ENCODE measurements around the gene BTRC.
"Not testable (repeated sequence)": the region's sequence is repeated elsewhere in the genome, so short reads cannot be mapped to it uniquely, and the experiment has no call there.

BTRC gene

DNA sequence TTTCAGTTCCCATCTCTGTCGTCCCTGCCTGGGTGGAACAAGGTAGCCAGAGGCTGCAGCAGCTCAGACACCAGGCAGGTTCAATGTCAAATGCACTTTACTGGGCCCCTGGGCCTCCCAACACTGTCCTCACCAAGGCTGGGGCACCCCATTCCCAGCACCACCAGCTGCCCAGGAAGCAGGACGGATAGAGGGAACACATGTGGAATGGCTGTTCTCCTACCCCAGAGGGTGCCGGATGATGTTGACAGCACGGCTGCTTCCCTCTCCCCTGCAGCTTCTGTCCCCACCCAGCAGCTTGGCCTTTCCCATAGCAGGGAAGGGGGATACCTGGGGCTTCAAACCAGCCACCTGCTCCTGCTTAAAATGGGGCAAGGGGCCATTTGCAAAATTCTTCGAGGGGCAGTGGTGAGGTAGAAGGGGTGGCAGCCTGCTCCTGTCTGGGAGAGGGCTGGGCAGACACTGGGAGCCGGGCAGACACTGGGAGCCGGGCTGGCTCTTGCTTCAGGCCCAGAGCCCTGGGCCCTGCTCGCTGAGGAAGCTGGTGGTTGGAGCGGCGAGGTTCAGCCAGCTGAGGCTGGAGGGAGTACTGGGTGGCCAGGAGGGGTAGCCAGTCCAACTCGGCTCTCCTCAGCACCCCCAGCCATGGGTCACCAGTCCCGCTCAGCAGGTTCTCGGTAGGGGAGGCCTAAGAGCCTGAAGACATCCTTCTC lies 225.0 kb downstream of the BTRC start:
- no peak for DNase-seq
- Mint-ChIP-seq H3K27ac (no peak overlapping the region), H3K4me1 (ENCODE audit: low read depth) (no peaks in the 10 kb centered on the region), H3K9me3 (no peaks in the 10 kb centered on the region), H3K36me3 (ENCODE audit: low read depth) (peaks cover 56% of the 10 kb centered on the region), H3K4me3 (no peak overlapping the region), H3K27me3 (no peaks in the 10 kb centered on the region)

DNA sequence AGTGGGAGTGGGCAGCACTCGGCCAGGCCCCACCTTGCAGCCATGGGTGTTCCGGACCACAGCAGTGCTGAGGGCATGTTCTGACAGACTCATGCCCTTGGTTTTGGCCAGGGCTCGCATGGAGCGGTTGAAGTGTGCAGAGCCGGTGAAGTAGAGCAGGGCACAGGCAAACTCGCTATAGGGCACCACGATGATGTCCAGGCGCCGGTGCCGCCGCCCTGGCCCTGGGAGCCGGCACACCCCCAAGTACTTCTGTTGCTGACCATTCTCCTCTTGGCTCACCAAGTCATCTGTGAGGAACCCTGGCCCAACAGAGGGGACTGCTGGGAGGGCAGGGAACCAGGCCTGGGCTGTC lies 225.5 kb downstream of the BTRC start:
- H3K36me3 Mint-ChIP-seq (ENCODE audit: low read depth) = peaks cover 59% of the 10 kb centered on the region
- no peak overlapping the region for H3K4me3 Mint-ChIP-seq
- H3K9me3 Mint-ChIP-seq = no peaks in the 10 kb centered on the region
- no peak overlapping the region for H3K27ac Mint-ChIP-seq
- no peaks in the 10 kb centered on the region for H3K27me3 Mint-ChIP-seq
- H3K4me1 Mint-ChIP-seq (ENCODE audit: low read depth) = peaks cover 2% of the 10 kb centered on the region
- no peak for DNase-seq

DNA sequence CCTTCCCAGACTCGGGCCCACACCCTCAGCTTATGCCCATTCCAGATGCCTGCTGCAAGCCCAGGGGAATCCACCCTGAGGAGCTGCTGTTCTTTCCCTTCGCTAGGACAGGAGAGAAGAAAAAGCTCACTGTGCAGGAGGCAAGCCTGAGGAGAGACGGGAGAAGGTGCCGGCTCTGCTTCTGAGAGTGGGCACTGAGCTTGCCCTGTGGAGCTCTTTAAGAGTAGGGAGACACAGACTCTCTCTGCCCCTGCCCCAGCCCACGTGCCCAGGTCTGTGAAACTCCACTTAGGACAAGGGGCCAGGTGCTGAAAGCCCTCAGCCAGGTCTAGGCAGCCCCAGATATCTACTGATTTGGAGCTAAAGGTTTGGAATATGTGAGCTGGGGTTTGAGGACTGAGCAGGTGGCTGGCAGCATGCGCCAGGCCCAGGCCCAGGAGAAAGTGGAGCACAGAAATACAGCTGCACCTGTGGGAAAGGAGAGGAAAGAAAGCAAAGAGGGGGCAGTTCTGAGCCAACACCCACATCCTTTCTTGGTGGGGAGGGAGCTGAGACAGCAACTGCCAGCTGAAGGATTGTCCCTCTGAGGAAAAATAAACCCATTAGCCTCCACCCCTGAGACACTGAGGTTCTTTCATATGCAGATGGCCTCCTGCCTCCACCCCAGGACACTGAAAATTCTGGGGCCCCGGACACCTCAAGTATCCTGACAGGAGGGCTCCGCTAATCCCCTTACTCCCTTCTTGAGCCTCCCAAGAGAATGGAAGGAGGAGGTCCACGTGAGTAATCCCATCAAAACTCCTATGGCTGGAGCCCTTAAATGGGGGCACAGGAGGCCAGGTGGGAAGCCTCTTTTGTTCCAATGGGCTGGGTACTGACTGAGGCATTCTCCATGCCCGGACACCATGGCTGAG lies 226.8 kb downstream of the BTRC start:
- Mint-ChIP-seq H3K36me3 (ENCODE audit: low read depth) (peaks cover 69% of the 10 kb centered on the region), H3K9me3 (no peaks in the 10 kb centered on the region), H3K27me3 (no peaks in the 10 kb centered on the region), H3K4me1 (ENCODE audit: low read depth) (peaks cover 5% of the 10 kb centered on the region), H3K4me3 (no peak overlapping the region), H3K27ac (no peak overlapping the region)
- DNase-seq = no peak

DNA sequence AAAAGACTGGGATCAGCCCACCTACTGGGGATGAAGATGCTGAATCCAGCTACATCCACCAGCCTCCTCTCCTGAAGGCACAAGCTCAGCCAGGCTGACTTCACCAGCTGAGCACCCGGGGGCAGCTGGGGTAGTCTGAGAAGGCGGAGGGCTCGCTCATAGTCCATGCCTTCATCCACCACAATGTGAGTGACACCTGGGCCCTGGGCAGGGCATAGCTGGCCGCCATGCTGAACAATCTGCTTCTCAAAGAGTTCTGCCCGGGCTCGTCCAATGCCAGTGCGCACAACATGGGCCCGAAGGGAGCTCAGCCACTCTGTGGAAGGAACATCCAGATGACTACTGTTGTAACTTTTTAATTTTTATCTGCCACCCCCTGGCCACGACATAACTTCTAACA lies 231.9 kb downstream of the BTRC start:
- Mint-ChIP-seq H3K4me3 (peak overlapping the region; percentile 26), H3K27me3 (no peaks in the 10 kb centered on the region), H3K4me1 (ENCODE audit: low read depth) (peaks cover 26% of the 10 kb centered on the region), H3K9me3 (no peaks in the 10 kb centered on the region), H3K36me3 (ENCODE audit: low read depth) (peaks cover 57% of the 10 kb centered on the region), H3K27ac (peak overlapping the region; percentile 31)
- no peak for DNase-seq

DNA sequence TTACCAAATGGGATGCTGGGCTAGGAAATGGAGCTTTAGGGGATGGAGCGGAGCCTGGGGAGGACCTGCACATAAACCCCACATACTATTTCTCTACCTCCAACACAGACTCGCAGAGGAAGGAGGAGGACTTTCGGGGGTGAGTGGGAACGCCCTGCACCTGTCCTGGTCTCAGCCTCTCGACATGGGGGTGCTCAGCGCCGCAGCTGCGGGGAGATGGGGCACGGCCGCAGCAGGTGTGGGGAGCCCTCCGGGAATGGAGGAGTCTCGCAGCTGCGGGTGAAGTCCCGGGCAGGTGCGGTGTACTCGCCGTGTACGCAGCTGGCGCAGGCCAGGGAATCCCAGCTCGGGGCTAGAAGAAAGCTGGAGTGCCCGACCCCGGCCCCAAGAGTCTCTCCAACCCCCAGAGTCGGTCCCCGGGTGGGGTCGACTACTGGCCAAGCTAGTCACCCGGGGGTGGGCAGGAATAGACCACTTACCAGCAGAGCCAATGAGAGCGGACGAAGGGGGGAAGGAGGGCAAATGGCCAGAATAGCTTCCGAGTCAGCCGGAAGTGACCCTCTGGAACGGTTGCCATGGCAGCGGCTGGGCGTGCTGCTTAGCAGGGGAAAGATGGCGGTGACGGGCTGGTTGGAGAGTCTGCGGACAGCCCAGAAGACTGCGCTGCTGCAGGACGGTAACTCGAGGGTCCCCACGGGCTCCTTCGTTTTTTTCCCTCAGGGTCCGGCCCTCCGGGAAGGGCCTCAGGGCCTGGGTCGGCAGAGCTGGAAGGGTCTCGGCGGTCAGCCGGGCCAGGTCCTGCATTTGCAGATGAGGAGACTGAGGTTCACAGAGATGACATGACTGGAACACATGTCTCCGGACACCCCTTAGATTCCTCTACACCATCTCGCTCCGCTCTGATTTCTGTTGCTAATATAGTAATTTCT lies 234.0 kb downstream of the BTRC start, which contains the start of the genes DPCD and POLL:
DPCD (plus strand) TSS at position 597 of the 929 bp plus-strand sequence; CDS start at position 613, 16 bp downstream.
POLL (minus strand) TSS at position 533 of the 929 bp plus-strand sequence. CDS start 897 bp downstream, outside the sequence.
- peak; percentile 93 for DNase-seq
- H3K27ac Mint-ChIP-seq = peak within 1 kb of the TSS; percentile 90
- H3K9me3 Mint-ChIP-seq = no peaks in the 10 kb centered on the region
- H3K4me1 Mint-ChIP-seq (ENCODE audit: low read depth) = peaks cover 26% of the 10 kb centered on the region
- peaks cover 43% of the 10 kb centered on the region for H3K36me3 Mint-ChIP-seq (ENCODE audit: low read depth)
- peak within 1 kb of the TSS; percentile 93 for H3K4me3 Mint-ChIP-seq
- no peaks in the 10 kb centered on the region for H3K27me3 Mint-ChIP-seq

DNA sequence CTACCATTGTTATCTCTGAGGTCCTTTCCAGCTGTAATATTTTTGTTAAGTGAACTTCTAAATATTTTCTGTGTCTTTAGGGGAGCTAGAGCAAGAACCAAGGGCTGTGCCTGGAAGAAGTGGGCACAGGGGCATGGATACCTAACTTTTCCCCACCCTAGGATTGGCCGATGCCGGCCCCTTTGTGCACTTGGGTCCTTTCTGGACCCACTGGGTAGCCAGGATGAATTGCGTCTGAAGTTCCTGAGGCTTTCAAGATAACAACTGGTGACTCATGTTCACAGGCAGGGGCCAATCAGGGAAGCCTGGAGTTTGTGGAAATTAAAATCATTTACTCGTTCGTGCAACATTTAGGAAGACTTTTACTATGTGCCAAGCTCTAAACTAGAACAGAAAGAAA lies 234.9 kb downstream of the BTRC start:
- H3K36me3 Mint-ChIP-seq (ENCODE audit: low read depth) = peaks cover 37% of the 10 kb centered on the region
- H3K27me3 Mint-ChIP-seq = no peaks in the 10 kb centered on the region
- H3K9me3 Mint-ChIP-seq = no peaks in the 10 kb centered on the region
- peaks cover 26% of the 10 kb centered on the region for H3K4me1 Mint-ChIP-seq (ENCODE audit: low read depth)
- H3K27ac Mint-ChIP-seq = no peak overlapping the region
- peak overlapping the region; percentile 93 for H3K4me3 Mint-ChIP-seq
- DNase-seq = no peak

DNA sequence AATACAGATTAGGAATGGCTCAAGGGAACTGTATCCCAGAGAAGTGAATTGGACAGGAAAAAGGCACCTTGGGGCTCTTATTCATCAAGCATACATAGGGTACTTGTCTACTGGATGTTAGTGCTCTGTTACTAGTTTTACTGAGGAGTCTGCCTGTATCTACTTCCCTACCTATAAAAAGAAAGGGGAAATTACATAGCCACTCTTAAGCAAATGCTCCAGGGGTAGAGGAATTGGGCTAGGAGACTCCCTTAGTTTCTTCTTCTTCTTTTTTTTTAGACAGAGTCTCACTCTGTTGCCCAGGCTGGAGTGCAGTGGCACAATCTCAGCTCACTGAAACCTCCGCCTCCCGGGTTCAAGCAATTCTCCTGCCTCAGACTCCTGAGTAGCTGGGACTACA lies 239.4 kb downstream of the BTRC start:
- H3K4me3 Mint-ChIP-seq; DNase-seq; H3K9me3 Mint-ChIP-seq; H3K27ac Mint-ChIP-seq; H3K4me1 Mint-ChIP-seq (ENCODE audit: low read depth); H3K36me3 Mint-ChIP-seq (ENCODE audit: low read depth); H3K27me3 Mint-ChIP-seq: not testable (repeated sequence)

DNA sequence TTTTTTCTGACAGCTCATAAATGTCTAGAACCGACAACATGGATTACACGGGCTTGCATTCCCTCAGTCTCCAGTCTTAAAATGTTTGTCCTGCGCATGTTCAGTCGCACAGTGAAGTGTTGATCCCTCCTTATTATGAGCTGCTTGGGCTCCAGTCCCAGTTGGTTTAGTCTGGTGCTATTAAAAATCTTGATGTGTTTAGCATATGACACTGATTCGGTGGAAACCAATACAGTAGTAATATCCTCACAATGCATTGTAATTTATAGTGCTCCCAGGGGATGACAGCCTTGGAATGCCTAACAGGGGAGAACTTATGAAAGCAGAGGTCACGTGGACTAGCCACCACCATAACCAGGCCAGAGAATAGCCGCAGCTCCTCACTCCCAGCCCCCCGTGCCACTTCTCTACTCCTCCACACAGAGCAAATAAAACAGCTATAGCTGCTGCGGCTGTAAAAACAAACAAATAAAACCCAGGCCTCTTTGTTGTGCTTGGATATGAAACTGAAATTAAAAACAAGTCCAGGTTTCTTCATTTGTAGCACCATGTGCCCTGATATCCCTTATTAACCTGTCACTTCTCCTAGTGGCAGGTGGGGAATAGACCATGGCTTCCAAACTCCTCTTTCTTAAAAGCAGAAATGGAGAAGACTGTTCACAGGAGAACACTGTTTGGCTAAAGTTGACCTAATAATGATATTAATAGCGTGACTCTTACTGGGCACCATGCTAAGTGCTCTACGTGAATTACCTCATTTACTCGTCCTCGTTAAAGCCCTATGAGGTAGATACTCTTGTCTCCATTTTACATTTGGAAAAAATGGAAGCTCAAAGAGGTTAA lies 241.8 kb downstream of the BTRC start:
- H3K36me3 Mint-ChIP-seq (ENCODE audit: low read depth) = no peaks in the 10 kb centered on the region
- no peak overlapping the region for H3K27ac Mint-ChIP-seq
- no peaks in the 10 kb centered on the region for H3K27me3 Mint-ChIP-seq
- no peaks in the 10 kb centered on the region for H3K4me1 Mint-ChIP-seq (ENCODE audit: low read depth)
- H3K9me3 Mint-ChIP-seq = no peaks in the 10 kb centered on the region
- no peak for DNase-seq
- no peak overlapping the region for H3K4me3 Mint-ChIP-seq

DNA sequence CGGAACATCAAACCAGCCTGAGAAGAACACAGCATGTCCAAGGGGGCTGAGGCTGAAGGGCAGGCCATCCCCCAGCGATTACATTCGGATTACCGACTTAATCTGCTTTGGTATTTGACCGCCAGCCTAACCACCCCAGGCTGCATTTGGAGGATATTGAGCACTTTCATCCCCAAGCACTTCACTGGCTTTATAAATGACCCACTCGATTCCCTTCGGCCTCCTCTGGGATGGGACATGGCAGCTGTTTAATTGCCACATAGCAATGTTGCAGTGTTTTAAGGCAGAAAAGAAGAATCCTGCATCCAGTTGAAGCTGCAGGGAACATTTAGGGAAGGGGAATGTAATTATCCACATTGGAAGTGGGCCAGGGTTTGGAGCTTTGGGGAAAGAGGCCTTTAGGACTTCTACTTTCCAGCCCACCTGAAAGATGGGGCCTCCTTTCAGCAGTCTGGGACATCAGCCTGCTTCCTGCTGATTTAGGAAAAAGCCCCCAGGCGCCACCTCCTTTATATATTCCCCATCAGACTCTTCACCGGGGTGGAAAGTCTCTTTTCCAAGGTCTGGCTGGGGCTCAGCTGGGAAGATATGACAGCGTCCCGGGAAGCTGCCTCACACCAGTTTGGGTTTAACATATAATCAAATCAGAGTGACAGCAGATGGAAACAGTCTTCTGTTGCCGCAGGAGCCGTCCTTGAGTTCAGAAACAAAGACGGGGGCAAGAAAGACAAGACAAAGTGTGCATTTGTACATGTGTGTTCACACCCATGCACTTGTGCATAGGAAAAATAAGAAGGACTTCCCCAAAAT lies 243.3 kb downstream of the BTRC start:
- Mint-ChIP-seq H3K27me3 (no peaks in the 10 kb centered on the region), H3K4me1 (ENCODE audit: low read depth) (no peaks in the 10 kb centered on the region), H3K27ac (no peak overlapping the region), H3K9me3 (no peaks in the 10 kb centered on the region), H3K4me3 (no peak overlapping the region), H3K36me3 (ENCODE audit: low read depth) (no peaks in the 10 kb centered on the region)
- DNase-seq = no peak

DNA sequence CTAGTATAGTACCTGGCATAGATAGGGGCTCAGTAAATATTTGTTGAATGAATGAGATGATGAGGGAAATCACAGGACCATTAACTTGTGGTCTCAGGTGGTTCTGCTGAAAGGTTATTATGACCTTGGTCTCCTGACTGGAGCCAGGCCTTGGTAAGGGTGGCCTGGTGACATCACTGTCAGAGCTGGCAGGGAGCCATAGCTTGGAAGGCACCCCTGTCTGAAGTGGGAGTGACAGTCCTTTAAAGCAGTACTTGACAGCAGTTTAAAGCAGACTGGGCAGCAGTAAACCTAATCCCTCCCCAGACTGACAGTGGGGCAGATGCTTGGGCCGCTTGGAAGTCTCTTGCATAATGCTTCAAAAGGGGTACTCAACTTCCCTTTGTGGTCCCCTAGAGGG lies 247.6 kb downstream of the BTRC start:
- H3K9me3 Mint-ChIP-seq = no peaks in the 10 kb centered on the region
- peak; percentile 22 for DNase-seq
- no peak overlapping the region for H3K27ac Mint-ChIP-seq
- no peaks in the 10 kb centered on the region for H3K27me3 Mint-ChIP-seq
- no peak overlapping the region for H3K4me3 Mint-ChIP-seq
- H3K36me3 Mint-ChIP-seq (ENCODE audit: low read depth) = peaks cover 13% of the 10 kb centered on the region
- no peaks in the 10 kb centered on the region for H3K4me1 Mint-ChIP-seq (ENCODE audit: low read depth)

DNA sequence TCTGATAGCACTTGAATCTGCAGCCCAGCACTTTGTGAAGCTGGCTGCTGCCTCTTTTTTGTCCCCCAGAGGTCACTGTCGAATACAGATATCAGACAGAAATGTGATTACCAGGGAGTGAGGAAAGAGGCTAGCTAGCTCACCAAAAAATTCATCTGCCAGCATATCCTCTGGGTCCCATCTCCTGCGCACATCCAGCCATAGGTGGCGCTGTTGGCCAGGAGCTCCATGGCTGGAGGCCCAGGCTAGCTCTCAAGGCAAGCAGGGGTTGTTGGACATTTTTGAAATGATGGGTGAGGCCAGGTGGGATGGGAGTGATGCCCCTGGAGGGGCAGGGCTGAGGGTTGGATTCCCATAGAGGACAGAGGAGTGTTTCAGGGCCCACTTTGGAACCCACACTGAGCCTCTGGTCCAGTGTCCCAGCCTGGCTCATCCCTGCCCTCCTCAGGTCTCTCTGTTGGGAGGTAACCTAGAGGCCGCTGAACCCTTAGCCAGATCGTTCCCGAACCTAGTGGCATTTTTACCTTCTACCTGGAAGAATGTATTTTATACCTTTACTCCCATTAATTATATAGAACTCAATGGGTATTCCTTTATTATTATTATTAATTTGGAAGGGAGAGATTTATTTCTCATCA lies 248.9 kb downstream of the BTRC start:
- no peak overlapping the region for H3K27ac Mint-ChIP-seq
- H3K4me1 Mint-ChIP-seq (ENCODE audit: low read depth) = no peaks in the 10 kb centered on the region
- peaks cover 21% of the 10 kb centered on the region for H3K36me3 Mint-ChIP-seq (ENCODE audit: low read depth)
- H3K27me3 Mint-ChIP-seq = no peaks in the 10 kb centered on the region
- H3K4me3 Mint-ChIP-seq = no peak overlapping the region
- peak; percentile 71 for DNase-seq
- H3K9me3 Mint-ChIP-seq = no peaks in the 10 kb centered on the region
